Prostate gland (tissue), 2 donors: ENCODE data around the gene PILRA.

Experiments used
- CTCF ChIP-seq, 4 experiments: fragments of 200-600 bp in 2 of 4; fragments of 450-650 bp in 2 of 4; sonication (generic) in 2 of 4; IDR thresholded peaks; 1 replicate in 3 of 4; 2 replicates in 1 of 4; pipeline ENCODE4 v1.5.1; 2016 to 2019; ENCODE audit warnings: antibody characterized with exemption in 4 of 4, mild to moderate bottlenecking in 2 of 4, moderate library complexity in 2 of 4
- POLR2A ChIP-seq: fragments of 450-650 bp; IDR thresholded peaks from one replicate; pipeline ENCODE4 v1.6.1; 2016; ENCODE audit warnings: antibody characterized with exemption, mild to moderate bottlenecking

GRCh38 chr7:100390286-100391009 is 17.2 kb downstream of the PILRA start:
- TF ChIP-seq CTCF (IDR thresholded peaks at IDR 0.05): no peak
- TF ChIP-seq POLR2A: no peak
